ENCODE results near the gene EXOC7. TPM values are rescaled to one million over a fixed set of nuclear protein-coding genes. Genes with fewer than 3 reads are reported as not detected.

Gene EXOC7
- total RNA-seq, 1 experiment from 2014 or later, result 54.6 TPM

DNA sequence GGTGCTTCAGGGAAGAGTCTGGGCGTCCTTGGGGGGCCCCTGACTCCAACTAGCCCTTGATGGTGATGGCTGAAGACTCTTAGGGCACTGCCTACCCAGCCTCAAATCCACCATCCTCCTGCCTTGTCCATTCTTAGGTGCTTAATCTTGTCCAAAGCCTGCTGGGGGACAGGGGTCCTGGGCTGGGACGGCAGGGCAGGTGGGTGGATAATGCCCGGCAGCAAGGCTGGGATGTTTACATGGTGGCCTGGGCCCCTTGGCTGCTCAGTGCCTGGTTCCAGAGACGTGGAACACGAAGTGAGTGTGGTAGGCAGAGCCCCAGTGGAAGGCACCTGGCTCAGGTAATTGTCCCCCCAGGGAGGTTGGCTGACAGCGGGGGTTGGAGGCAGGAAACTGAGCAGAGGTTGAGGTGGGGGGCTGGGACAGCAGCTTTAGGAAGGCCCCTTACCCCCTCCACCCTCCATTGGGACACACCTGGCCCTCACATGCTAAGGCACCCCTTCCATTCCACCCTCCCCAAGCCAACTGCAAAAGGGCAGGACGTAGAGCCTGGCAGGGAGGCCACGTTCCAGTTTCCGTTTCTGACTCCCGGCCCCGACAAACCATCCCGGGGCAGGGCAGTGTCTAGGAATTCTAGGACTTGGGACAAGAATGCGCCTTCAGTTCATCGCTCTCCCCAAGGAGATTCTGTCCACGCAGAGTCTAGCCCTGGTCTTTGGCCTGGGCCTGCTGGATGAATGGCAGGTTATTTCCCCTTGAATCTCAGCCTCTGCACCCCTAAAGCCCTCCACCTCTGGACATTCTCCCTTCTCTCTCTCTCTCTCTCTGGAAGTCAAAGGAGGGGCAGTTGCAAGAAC, 35.5 kb upstream of the EXOC7 start:
- DNase-seq (ENCODE audit: extremely low read depth, low read depth), result no peak

DNA sequence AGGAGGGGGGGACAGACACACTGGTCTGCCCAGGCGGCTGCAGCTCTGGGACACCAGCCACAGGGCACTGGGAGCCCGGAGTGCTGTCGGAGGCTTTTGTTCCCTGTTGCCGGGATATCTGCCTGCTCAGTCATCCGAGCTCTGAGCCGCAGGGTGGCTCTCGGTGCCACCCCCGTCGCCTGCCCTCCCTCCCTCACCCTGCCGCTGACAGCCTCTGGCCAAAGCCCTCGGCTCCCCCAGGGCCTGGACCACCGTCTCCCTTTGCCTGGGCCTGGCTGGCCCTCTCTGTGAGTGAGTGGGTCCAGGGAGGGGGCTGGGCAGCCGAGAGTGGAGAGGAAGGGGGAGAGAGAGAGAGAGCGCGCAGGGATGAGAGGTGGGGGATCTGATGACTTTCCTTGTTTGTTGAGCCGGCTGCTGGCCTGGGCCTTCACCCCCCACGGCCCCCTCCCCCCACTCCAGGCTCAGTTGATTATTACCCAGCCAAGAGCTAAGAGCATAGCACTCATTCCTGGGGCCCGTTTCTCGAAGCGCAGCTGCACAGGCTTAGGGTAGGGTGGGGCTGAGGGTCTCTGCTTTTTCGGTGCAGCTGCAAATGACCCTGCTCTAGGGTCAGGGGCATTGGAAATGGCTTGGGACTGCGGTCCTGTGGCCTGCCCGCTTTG, 34.8 kb upstream of the EXOC7 start:
- DNase-seq (ENCODE audit: extremely low read depth, low read depth), result no peak

DNA sequence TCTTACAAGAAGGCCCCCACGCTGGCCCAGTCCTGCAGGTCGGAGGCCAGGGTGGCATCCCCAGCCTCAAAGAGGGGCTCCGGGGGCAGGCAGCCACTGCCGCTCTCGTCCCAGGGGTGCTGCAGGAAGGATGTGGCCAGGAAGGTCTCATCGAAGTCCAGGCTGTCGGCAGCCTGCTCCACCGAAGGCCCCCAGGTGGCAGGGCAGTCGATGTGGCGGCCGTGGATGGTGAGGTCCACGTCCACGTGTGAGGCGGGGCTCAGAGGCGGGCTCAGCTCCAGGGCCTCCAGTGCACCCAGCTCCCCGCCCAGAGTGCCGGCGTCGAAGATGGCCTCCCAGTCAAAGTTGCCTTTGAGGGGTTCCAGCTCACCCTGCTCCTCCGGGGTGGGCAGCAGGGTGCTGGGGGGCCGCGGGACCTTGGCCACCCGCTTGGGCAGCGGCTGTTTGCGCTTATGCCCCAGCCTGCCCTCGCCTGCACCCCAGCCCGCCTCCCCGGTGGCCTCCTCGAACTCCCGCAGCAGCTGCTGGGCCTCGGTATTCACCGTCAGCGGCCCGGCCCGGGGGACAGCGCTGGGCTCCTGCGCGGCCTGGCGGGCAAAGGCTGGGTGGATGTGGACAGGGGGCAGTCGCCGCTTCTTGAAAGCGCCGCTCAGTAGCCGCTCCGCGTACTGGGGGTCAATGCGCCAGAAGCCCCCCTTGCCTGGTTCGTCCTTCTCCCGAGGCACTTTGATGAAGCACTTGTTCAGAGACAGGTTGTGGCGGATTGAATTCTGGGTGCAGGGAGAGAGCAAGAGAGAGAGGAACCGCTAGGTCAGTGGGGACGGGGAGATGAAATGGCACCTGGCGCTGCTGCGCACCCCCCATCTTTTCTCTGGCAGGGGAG, 34.0 kb upstream of the EXOC7 start:
- no peak for DNase-seq (ENCODE audit: extremely low read depth, low read depth)

DNA sequence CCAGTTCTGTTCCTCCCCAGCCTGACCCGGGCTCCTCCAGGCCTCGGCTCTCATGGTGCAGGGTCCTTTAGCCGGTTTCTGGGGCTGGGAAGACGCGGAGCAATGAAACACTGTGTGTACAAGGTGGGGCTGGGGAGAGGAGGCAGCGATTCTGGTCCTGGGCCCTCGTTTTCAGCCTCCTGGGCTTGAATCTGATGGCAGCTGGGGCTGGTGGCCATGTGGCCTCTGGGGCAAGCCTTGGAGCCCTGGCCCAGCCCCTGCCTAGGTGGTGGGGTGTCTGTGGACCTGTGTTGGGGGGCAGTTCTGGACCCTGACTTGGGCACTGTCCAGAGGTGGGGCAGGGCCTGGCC, 33.4 kb upstream of the EXOC7 start:
- DNase-seq (ENCODE audit: extremely low read depth, low read depth), result no peak

DNA sequence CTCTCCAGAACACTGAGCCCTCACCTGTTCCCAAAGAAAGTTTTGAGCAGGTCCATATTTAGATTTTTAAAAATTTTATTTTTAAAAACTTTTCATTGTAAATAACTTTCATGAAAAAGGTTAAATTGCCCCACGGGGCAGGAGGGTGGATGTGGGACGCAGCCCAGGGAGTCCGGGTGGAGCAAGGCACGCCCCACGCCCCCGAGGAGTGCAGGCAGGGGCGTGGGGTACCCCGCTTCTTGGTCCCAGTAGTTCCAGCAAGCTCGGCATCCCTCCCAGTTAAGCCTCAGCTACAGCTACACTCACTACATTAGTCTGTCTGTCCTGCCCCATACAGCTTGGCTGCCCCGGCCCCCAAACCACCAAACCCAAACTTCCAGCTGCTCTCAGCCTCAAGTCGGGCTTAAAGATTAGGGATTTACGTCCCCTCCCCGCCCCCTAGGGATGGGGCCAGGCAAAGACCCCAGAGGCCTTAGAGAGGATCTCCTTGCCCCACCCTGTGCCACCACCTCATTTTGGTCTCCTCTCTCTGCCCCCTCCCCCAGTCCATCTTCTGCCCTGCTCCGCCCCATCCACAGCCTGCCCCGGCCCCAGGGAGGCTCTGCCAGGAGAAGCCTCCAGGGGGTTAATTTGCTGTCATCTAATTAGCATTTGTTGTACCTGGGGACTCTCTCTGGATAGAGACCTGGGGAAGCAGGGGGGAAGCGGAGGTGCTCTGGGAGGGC, 32.9 kb upstream of the EXOC7 start:
- DNase-seq (ENCODE audit: extremely low read depth, low read depth), result no peak

DNA sequence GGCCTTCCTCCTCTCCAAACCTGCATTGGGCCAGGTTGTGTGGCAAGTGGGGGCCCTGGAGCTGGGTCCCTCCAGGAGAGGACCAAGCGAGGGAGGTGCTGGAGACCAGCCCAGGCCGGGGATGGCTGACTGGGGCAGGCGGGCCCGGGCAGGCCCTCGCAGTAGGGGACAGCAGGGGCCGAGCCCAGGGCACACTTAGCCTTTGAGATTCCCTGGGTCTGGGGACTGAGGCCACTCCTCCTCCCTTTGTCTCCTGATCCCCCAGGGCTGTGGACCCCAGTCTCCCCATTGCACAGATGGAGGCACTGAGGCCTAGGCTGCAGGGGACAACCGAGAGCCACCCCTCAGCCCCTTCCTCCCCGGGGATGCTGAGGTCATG, 32.2 kb upstream of the EXOC7 start:
- DNase-seq (ENCODE audit: extremely low read depth, low read depth), result no peak

DNA sequence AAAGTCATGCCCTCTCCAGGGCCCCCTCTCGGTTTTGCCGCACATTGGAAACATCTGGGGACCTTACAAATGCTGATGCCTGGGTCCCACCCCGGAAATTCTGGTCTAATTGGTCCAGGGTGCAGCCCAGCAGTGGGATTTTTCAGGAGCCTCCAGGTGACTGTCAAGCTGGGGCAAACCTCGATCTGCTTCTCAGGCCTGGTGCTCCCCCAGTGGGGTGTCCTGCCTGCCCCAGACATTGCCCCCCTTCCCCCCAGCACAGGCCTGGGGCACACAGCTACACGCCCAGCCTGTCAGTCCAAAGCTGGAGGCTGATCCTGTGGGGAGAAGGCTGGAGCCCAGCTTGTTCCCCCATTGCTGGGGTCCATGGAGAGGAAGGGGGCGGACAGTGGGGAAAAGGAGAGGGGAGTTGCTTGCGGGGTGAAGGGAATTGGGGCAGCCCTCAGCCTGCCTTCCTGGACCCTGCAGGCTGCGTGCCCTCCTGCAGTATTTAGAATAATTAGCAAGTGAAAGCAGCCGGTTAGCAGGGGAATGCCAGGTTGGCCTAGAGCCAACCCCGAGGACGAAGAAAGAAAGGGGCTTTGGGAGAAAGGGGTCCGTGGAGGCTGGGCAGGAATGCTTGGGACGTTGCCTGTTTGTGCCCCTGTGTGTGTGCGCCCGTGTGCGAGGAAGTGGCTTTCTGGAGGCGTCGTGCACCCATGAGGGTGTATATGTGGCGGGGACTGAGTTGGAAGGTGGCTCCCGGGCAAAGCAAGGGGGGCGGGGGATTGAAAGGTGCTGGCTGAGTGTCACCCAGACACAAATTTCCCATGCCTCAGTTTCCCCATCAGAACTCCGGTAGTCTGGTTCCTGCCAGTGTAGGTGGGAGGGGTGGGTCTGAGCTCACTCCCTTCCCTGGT, 31.6 kb upstream of the EXOC7 start:
- no peak for DNase-seq (ENCODE audit: extremely low read depth, low read depth)

DNA sequence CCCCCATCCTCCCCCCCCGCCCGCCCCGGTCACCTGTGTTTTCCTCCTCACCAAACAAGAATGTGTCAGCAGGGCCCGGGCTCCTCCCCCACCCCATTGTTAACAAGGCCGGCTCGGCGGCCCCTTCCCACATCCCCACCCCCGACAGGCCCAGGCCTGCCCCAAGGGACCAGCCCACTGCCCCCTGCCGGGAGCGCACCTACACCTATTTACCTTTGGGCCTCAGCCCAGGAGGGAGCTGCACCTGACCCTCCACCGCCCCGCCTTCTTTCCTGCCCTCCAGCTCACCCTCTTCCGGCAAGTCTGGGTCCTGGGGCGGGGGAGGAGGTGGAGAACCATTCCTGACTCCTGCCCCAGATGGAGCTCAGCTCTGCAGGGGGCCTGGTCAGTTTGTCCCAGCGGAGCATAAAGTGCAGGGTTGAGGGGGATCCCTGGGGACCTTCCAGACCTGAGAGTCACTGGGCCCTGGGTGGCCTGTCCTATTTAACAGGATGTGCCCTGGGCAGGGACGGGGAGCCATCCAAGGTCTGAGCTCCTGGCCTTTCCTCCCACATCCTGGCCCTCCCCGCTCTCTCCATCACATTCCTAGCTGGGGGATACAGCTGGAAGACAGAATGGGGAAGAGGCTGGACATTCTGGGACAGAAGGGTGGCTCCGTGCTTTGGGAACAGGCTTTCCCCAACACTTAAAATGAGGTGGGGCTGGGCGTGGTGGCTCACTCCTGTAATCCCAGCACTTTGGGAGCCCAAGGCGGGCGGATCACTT, 29.2 kb upstream of the EXOC7 start:
- DNase-seq (ENCODE audit: extremely low read depth, low read depth), result no peak

DNA sequence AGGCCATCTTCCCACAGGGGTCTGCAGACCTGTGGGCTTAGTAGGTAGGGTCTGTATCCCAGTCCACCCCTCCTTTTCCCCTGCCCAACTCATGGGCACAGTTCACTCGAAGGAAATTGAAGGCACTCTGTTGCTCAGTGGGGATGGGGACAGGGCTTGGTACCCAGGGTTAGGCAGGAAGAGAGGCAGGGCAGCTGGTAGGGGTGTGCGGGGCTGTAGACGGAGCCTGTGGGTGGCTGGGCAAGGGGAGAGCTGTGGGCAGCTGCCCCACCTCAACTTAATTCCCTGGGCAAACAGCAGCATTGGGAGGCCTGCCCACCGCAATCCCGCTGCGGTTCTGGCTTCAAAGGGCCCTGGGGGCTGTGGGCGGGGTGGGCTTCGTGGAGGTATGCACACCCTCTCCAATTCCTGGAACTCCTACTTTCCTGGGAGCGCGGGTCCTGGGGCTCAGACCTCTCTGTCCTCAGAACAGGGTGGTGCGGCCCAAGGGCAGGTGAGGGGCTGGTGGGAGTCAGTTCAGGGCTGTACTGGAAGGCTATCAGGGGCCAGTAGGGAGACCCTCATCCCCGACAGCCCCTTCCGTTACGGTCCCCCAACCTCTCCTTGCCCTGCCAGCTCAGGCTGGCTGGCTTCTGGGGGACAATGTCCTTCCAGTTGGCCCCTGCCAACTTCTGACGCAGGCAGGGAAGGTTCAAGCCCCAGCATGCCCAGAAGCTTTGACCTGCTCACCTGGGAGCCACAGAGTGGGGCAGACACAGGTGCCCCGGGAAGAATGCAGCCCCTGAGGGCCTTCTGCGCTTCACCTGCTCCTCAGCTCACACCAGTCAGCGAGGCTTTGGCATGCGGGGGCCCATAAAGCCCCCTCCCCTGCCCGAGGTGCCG, 28.3 kb upstream of the EXOC7 start:
- DNase-seq (ENCODE audit: extremely low read depth, low read depth), result no peak

DNA sequence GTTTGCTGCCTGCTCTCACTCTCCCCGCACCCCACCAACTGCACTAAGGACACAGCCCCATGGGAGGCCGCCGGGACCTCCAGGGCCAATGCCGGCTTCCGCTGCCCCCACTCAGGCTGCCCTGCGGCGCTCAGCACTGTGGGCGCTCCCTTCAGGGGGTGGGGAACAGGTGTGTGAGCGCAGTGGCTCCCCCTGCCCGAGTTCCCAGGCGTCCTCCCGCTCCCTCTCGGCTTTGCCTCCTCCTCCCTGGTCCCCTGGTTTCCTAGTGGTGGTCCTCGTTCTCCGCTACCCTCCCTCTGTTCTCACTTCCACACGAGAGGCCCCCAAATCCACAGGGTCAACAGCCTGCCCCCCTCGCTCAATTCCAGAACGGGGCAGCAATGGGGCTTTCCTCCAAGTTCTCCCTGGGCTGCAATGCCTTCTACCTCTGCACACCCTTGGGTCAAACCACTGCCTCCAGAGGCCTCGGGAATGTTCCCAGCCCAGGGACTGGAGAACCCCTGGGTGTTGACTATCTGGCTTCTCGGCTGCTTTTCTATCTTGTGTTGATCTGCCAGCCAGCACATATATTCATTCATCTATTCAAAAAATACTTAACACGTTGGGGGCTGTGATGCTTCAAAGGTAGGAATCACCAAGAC, 27.6 kb upstream of the EXOC7 start:
- DNase-seq (ENCODE audit: extremely low read depth, low read depth), result no peak

DNA sequence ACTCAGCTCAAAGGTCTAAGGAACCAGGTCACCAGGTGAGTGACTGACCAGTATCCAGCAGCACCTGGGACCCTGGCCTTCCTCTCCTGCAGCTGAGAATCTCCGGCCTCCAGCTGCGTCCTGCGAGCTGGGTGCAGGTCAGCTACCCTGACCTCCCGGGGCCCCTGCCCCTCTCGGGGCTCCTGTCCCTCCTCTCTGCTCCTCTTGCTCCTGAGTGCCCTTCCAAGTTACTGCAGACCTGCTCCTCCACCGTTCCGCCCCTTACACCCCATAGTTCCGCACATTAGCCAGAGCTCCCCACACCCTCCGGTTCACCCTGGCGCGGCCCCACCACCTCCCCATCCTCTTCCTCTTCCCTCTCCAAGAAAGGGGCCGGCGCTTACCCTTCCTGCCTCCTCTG, 26.9 kb upstream of the EXOC7 start:
- no peak for DNase-seq (ENCODE audit: extremely low read depth, low read depth)

DNA sequence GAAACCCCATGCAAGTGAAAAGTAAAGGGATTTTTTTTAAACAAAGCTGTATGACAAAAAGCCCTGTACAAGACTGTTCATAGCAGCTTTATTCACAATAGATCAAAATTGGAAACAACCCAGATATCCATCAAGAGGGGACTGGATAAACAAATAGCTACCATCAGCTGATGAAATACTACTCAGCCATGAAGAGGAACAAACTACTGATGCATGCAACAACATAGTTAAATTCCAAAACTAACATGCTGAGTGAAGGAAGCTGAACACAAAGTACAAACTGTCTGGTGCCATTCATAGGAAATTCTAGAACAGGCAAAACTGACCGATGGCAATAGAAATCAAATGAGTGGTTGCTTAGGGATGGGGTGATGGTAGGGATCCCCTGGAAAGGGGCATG, 22.3 kb upstream of the EXOC7 start:
- no peak for DNase-seq (ENCODE audit: extremely low read depth, low read depth)

DNA sequence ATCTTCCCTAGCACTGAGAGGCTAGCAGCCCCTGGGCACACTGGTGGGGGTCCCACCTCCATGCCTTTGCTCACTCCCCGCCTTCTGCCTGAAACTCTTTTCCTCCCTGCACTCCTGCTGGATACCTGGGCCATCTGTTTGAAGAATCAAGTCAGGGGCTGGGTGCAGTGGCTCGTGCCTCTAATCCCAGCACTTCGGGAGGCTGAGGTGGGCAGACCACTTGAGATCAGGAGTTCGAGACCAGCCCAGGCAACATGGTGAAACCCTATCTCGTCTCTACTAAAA, 21.7 kb upstream of the EXOC7 start:
- no peak for DNase-seq (ENCODE audit: extremely low read depth, low read depth)

DNA sequence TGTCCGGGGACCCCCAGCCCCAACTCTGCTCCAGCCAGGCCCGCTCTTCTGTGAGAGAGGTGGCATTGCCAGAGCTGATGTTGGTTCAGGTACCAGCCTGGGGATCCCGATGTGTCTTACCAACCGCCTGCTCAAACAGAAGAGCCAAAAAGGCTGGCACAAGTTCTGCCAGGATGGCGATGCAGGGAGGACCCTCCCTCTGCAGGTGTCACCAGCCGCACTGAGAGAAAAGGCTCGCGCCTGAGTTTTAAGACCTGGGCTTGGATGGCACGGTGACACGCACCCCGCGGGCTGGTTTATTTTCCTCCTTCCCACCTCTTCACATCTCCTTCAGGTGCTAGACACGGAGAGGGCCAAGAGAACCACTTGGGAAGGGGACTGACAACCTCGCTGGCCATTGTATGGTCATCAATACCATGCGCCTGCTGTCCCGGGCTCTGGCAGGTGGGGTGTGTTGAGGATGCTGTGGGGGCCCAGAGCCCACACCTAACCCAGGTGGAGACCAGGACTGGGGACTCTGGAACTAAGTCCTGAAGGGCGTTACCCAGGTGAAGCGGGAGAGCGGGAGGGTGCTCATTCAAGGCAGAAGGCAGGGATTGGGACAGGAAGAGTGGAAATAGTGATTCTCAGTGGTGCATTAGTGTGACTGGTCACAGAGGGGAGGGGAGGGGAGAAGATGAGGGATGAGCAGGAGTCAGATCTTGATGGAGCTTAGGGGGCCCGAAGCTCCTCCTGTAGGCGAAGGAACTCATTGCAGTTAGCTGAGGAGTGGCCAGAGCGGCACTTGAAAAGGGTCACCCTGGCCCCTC, 21.2 kb upstream of the EXOC7 start:
- DNase-seq (ENCODE audit: extremely low read depth, low read depth), result no peak

DNA sequence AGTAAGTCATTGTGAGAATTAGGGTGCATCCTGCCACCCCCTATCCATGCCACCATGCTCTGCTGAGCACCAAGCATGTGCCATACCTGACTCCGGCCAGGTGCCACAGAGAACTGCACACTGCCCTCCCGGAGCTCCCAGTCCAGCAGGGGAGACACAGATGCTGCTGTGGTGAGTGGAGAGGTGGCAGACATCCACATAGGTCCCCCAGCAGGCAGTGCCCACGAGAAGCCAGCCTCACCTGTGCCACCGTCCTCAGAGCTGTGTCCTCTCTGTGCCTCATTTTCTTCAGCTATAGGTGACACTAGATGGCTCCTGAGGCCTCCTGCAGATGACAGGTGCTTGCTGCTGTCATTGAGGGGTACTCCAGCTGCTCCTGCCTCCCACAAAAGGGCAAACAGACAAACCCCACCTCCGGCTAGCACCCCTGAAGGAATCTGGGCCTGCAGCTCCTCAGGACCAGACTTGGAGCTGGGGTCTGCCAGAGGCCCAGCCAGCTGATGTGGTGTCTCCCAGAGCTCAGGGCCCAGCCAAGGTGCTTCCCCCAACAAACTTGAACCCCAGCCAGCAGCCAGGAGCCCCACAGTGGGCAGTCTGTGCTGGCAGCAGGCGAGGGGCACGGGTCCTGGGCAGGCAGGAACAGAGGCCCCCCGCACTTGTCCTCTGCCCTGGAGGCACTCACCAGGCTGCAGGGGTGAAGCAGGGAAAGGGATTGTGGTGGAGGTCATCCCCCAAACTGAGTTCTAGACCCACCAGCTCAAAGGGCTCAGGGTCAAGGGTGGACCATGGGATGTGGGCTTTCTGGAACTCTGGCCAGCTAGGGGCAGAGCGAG, 20.4 kb upstream of the EXOC7 start:
- DNase-seq (ENCODE audit: extremely low read depth, low read depth), result no peak

DNA sequence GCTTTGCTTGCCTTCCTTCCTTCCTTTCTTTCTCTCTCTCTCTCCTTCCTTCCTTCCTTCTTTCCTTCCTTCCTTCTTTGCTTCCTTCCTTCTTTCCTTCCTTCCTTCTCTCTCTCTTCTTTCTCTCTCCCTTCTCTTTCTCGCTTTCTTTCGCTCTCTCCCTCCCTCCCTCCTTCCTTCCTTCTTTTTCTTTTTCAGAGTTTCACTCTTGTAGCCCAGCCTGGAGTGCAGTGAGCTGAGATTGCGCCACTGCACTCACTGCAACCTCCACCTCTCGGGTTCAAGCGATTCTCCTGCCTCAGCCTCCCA, 19.6 kb upstream of the EXOC7 start:
- no peak for DNase-seq (ENCODE audit: extremely low read depth, low read depth)
